Measurements from ENCODE around the gene MCU. TPM values are rescaled to one million over a fixed set of nuclear protein-coding genes. Genes with fewer than 3 reads are reported as not detected.

MCU gene
- total and polyA plus RNA-seq, 10 of the 15 experiments (the other 5 are each of a cell fraction or from before 2014, with no cell fraction given) = 5.1 to 49.1 (median 17.9) TPM

DNA sequence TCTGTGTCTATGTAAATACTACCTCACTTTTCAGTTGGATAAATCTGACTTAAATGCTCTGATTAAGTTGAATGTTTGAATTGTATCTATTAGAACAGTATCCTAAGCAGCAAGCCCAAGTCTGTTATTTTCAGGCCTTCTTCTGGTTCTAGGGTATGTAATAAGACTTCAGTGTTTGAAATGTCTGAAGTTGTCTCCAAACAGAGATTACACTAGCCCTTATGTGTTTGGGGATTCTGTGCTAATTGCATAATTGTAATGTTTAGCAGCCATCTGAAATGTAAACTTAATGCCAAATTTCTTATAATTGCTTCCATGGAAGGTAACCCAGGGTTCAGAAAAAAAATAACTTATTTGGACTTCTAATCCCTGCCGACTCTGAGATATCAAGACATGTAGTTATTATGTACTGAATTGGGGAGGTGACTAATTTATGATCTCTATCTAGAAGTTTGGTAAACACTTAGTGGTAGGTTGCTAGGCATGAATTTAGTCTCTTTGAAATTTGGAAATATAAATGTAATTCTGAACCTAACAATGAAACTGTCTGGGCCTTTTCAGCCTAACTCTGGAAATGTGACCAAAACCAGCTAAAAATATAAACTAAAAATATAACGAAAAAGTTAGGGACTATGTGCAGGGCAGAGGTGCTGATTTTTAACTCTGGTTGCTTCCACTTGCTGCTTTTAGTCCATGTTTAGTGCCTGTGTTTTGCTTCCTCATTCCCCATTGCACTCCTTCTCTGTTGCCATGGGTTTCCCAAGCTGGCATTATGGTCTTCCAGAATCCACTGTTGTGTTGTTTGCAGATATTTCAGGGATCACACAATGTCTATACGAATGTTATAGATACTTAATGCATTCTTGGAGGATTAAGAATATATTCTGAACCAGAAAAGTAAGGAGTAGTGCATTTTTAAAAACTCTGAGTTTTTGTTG lies 54.8 kb downstream of the MCU start:
- no peaks in the 10 kb centered on the region for H3K4me1 ChIP-seq (ENCODE audit: control insufficient read depth, insufficient read depth, low read length)
- POLR2A ChIA-PET = no interaction called here
- no peaks in the 10 kb centered on the region for H3K36me3 ChIP-seq (ENCODE audit: control insufficient read depth in 2 of 2, insufficient read depth in 2 of 2, low read length in 1 of 2)
- intact Hi-C loops (cut with micrococcal nuclease; ENCODE audit: unreplicated experiment) = no loop called here
- no peak overlapping the region for H3K27ac ChIP-seq (ENCODE audit: control insufficient read depth, insufficient read depth)
- no peak for ATAC-seq
- no peaks in the 10 kb centered on the region for H3K9me3 ChIP-seq (replicated peaks; ENCODE audit: control insufficient read depth, insufficient read depth, low read length)
- H3K4me3 ChIP-seq = no peak overlapping the region
- no peaks in the 10 kb centered on the region for H4K20me1 ChIP-seq (ENCODE audit: control insufficient read depth, insufficient read depth)
- H2AFZ ChIP-seq (ENCODE audit: control insufficient read depth, low read depth, low read length) = no peak overlapping the region
- no peaks in the 10 kb centered on the region for H3K79me2 ChIP-seq (ENCODE audit: control insufficient read depth, insufficient read depth, low read length)
- CTCF ChIA-PET = no interaction called here
- TF ChIP-seq TBL1XR1 (IDR thresholded peaks at IDR 0.05; ENCODE audit: low read depth, low read length) (no peak), FOXM1 (IDR thresholded peaks at IDR 0.05; ENCODE audit: low read depth, low read length) (no peak), YBX1 (IDR thresholded peaks at IDR 0.05) (no peak), HDGF (IDR thresholded peaks at IDR 0.05) (no peak), PAX8 (IDR thresholded peaks at IDR 0.05) (no peak), MEF2B (IDR thresholded peaks at IDR 0.05; ENCODE audit: partially characterized antibody, poor library complexity, severe bottlenecking) (no peak)
- TF ChIP-seq, protein P1, sequence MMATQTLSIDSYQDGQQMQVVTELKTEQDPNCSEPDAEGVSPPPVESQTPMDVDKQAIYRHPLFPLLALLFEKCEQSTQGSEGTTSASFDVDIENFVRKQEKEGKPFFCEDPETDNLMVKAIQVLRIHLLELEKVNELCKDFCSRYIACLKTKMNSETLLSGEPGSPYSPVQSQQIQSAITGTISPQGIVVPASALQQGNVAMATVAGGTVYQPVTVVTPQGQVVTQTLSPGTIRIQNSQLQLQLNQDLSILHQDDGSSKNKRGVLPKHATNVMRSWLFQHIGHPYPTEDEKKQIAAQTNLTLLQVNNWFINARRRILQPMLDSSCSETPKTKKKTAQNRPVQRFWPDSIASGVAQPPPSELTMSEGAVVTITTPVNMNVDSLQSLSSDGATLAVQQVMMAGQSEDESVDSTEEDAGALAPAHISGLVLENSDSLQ (IDR thresholded peaks at IDR 0.05) = no peak
- FAIRE-seq = no peak
- SMC1A ChIA-PET (ENCODE audit: uncharacterized antibody, unreplicated experiment) = interaction anchor here (0.6 to 1.4 kb wide), 2 partner anchors 8 to 17 kb away, joined by 3 read pairs; no protein-coding TSS in a partner anchor
- no peaks in the 10 kb centered on the region for H3K27me3 ChIP-seq (replicated peaks in 1 of 2; ENCODE audit: control insufficient read depth in 2 of 2, insufficient read depth in 2 of 2, low read length in 1 of 2)
- no peak overlapping the region for H3K9ac ChIP-seq (ENCODE audit: control insufficient read depth, insufficient read depth, low read length)
- DNase-seq (ENCODE audit: low read depth, low spot score) = no peak
- WGBS (ENCODE audit: insufficient coverage, insufficient replicate concordance, low lambda C conversion rate, missing lambda C conversion rate) = 98% methylated on average over 3 of the region's 3 CpGs
- in situ Hi-C loops (cut with MboI) = no loop called here
- RAD21 ChIA-PET (ENCODE audit: unreplicated experiment) = no interaction called here
- H3K4me2 ChIP-seq (ENCODE audit: control insufficient read depth, insufficient read depth) = no peak overlapping the region
- no TSS peak for BruUV-seq (replicated peaks)

Data from GM12878 (cell line).